ENCODE measurements around the gene USP21.

The USP21 gene

GRCh38 chr1:161121834-161122233 is 37.5 kb upstream of the USP21 start:
- DNase-seq = no peak
- H3K9me3 ChIP-seq (ENCODE audit: insufficient read depth, low read length, severe bottlenecking) = no peaks in the 10 kb centered on the region
- H3K27me3 ChIP-seq (ENCODE audit: insufficient read depth, low read length, poor library complexity) = no peaks in the 10 kb centered on the region
- H3K4me1 ChIP-seq (ENCODE audit: insufficient read depth, low read length) = peaks cover 27% of the 10 kb centered on the region
- no peak overlapping the region for H2AFZ ChIP-seq (ENCODE audit: low read depth, low read length)
- H4K20me1 ChIP-seq (ENCODE audit: insufficient read depth, low read length) = peaks cover 12% of the 10 kb centered on the region
- ATAC-seq (ENCODE audit: insufficient read depth, low read depth) = no peak
- TF ChIP-seq CTCF (IDR thresholded peaks at IDR 0.05; ENCODE audit: borderline replicate concordance, extremely low read depth, low read length, poor library complexity, severe bottlenecking) = no peak
- no peak for TF ChIP-seq EZH2 (IDR thresholded peaks at IDR 0.05; ENCODE audit: borderline replicate concordance, low read depth, low read length, severe bottlenecking)
- no peak overlapping the region for H3K4me2 ChIP-seq (ENCODE audit: insufficient read depth, low read length)
- H3K27ac ChIP-seq (ENCODE audit: low read length) = no peak overlapping the region
- H3K36me3 ChIP-seq (ENCODE audit: insufficient read depth, low read length) = peaks cover 66% of the 10 kb centered on the region
- no peak overlapping the region for H3K4me3 ChIP-seq (ENCODE audit: low read depth in 1 of 2, low read length in 2 of 2)
- peaks cover 55% of the 10 kb centered on the region for H3K79me2 ChIP-seq (ENCODE audit: insufficient read depth, low read length)
- no peak overlapping the region for H3K9ac ChIP-seq (ENCODE audit: low read depth, low read length)

- no peak overlapping the region for H3K4me3 ChIP-seq (ENCODE audit: low read depth in 1 of 2, low read length in 2 of 2)
- peaks cover 26% of the 10 kb centered on the region for H3K4me1 ChIP-seq (ENCODE audit: insufficient read depth, low read length)
- H3K4me2 ChIP-seq (ENCODE audit: insufficient read depth, low read length) = no peak overlapping the region
- DNase-seq (no peak), ATAC-seq (ENCODE audit: insufficient read depth, low read depth) (no peak)
- H3K9ac ChIP-seq (ENCODE audit: low read depth, low read length) = no peak overlapping the region
- no peaks in the 10 kb centered on the region for H3K9me3 ChIP-seq (ENCODE audit: insufficient read depth, low read length, severe bottlenecking)
- no peak overlapping the region for H2AFZ ChIP-seq (ENCODE audit: low read depth, low read length)
- peaks cover 77% of the 10 kb centered on the region for H3K36me3 ChIP-seq (ENCODE audit: insufficient read depth, low read length)
- H3K27me3 ChIP-seq (ENCODE audit: insufficient read depth, low read length, poor library complexity) = no peaks in the 10 kb centered on the region
- TF ChIP-seq CTCF (IDR thresholded peaks at IDR 0.05; ENCODE audit: borderline replicate concordance, extremely low read depth, low read length, poor library complexity, severe bottlenecking) (no peak), EZH2 (IDR thresholded peaks at IDR 0.05; ENCODE audit: borderline replicate concordance, low read depth, low read length, severe bottlenecking) (no peak)
- no peak overlapping the region for H3K27ac ChIP-seq (ENCODE audit: low read length)
- H3K79me2 ChIP-seq (ENCODE audit: insufficient read depth, low read length) = peaks cover 55% of the 10 kb centered on the region
- H4K20me1 ChIP-seq (ENCODE audit: insufficient read depth, low read length) = peaks cover 12% of the 10 kb centered on the region
Measured at GRCh38 chr1:161122967-161123366, 36.3 kb upstream of the USP21 start.

- Histone ChIP-seq H3K36me3 (ENCODE audit: insufficient read depth, low read length) (peaks cover 69% of the 10 kb centered on the region), H3K9ac (ENCODE audit: low read depth, low read length) (no peak overlapping the region), H2AFZ (ENCODE audit: low read depth, low read length) (no peak overlapping the region), H3K27ac (ENCODE audit: low read length) (no peak overlapping the region), H3K9me3 (ENCODE audit: insufficient read depth, low read length, severe bottlenecking) (no peaks in the 10 kb centered on the region), H3K4me2 (ENCODE audit: insufficient read depth, low read length) (no peak overlapping the region), H3K79me2 (ENCODE audit: insufficient read depth, low read length) (peaks cover 82% of the 10 kb centered on the region), H4K20me1 (ENCODE audit: insufficient read depth, low read length) (peaks cover 9% of the 10 kb centered on the region), H3K4me3 (ENCODE audit: low read depth in 1 of 2, low read length in 2 of 2) (no peak overlapping the region), H3K4me1 (ENCODE audit: insufficient read depth, low read length) (peaks cover 40% of the 10 kb centered on the region), H3K27me3 (ENCODE audit: insufficient read depth, low read length, poor library complexity) (no peaks in the 10 kb centered on the region)
- DNase-seq = no peak
- no peak for ATAC-seq (ENCODE audit: insufficient read depth, low read depth)
- TF ChIP-seq CTCF (IDR thresholded peaks at IDR 0.05; ENCODE audit: borderline replicate concordance, extremely low read depth, low read length, poor library complexity, severe bottlenecking) = no peak
- no peak for TF ChIP-seq EZH2 (IDR thresholded peaks at IDR 0.05; ENCODE audit: borderline replicate concordance, low read depth, low read length, severe bottlenecking)
Measured at GRCh38 chr1:161127649-161128048, 31.7 kb upstream of the USP21 start.
